Activated naive CD8-positive, alpha-beta T cell (primary cell): ENCODE measurements around the gene MED1.
"Not testable (repeated sequence)": the region's sequence is repeated elsewhere in the genome, so short reads cannot be mapped to it uniquely, and the experiment has no call there.

ENCODE experiments used
- H3K27ac Mint-ChIP-seq: one replicate; pipeline ENCODE4 v1.8.0; 2021; ENCODE audit warnings: mixed read lengths
- H3K27me3 Mint-ChIP-seq: one replicate; pipeline ENCODE4 v1.8.0; 2021; ENCODE audit warnings: mixed read lengths
- H3K36me3 Mint-ChIP-seq: one replicate; pipeline ENCODE4 v1.8.0; 2021; ENCODE audit warnings: mixed read lengths
- H3K4me1 Mint-ChIP-seq: one replicate; pipeline ENCODE4 v1.8.0; 2021; ENCODE audit warnings: low read depth, mixed read lengths
- H3K4me3 Mint-ChIP-seq: one replicate; pipeline ENCODE4 v1.8.0; 2021; ENCODE audit warnings: mild to moderate bottlenecking, mixed read lengths
- H3K9me3 Mint-ChIP-seq: one replicate; pipeline ENCODE4 v1.8.0; 2021; ENCODE audit warnings: low read depth, mixed read lengths

Gene MED1

GRCh38 chr17:39461113-39461925, 10.3 kb upstream of the MED1 start, which contains the start of gene CDK12:
CDK12 (plus strand) TSS chr17:39461486; CDS start chr17:39462072, 586 bp downstream.
- Mint-ChIP-seq H3K9me3 (no peaks in the 10 kb centered on the region), H3K4me3 (peak within 1 kb of the TSS; percentile 95), H3K27ac (peak within 1 kb of the TSS; percentile 97), H3K4me1 (peaks cover 27% of the 10 kb centered on the region), H3K36me3 (no peaks in the 10 kb centered on the region), H3K27me3 (no peaks in the 10 kb centered on the region)

- H3K27me3 Mint-ChIP-seq = no peaks in the 10 kb centered on the region
- H3K4me3 Mint-ChIP-seq = no peak overlapping the region
- H3K9me3 Mint-ChIP-seq = no peaks in the 10 kb centered on the region
- no peaks in the 10 kb centered on the region for H3K36me3 Mint-ChIP-seq
- H3K27ac Mint-ChIP-seq = no peak overlapping the region
- H3K4me1 Mint-ChIP-seq = peaks cover 12% of the 10 kb centered on the region
Observed at GRCh38 chr17:39455919-39456318, 4.9 kb upstream of the MED1 start.

DNA sequence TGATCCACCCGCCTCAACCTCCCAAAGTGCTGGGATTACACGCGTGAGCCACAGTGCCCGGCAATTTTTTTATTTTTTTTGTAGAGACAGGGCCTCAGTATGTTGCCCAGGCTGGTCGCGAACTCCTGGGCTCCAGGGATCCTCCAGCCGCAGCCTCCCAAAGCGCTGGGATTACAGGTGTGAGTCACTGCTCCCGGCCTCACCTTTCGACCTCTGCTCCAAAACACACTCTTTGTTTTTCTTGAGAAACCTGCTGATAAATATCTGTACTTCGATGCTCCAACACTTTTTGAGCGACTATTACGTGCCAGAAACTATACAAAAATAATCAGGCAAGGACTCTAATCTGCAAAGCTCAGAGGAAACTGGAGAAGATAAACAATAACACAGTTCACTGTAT, 1.0 kb downstream of the MED1 start:
- Mint-ChIP-seq H3K27me3 (no peaks in the 10 kb centered on the region), H3K36me3 (peaks cover 3% of the 10 kb centered on the region), H3K4me1 (peaks cover 31% of the 10 kb centered on the region), H3K4me3 (peak overlapping the region; percentile 98), H3K27ac (peak overlapping the region; percentile 99), H3K9me3 (no peaks in the 10 kb centered on the region)

GRCh38 chr17:39447561-39447960, 3.5 kb downstream of the MED1 start:
- Mint-ChIP-seq H3K4me3 (no peak overlapping the region), H3K36me3 (peaks cover 7% of the 10 kb centered on the region), H3K27ac (no peak overlapping the region), H3K4me1 (peaks cover 38% of the 10 kb centered on the region), H3K9me3 (no peaks in the 10 kb centered on the region), H3K27me3 (no peaks in the 10 kb centered on the region)

- H3K9me3 Mint-ChIP-seq = no peaks in the 10 kb centered on the region
- no peaks in the 10 kb centered on the region for H3K27me3 Mint-ChIP-seq
- H3K27ac Mint-ChIP-seq = no peak overlapping the region
- H3K4me1 Mint-ChIP-seq = peaks cover 21% of the 10 kb centered on the region
- no peak overlapping the region for H3K4me3 Mint-ChIP-seq
- H3K36me3 Mint-ChIP-seq = peaks cover 9% of the 10 kb centered on the region
Observed at GRCh38 chr17:39443326-39443725, 7.7 kb downstream of the MED1 start.

DNA sequence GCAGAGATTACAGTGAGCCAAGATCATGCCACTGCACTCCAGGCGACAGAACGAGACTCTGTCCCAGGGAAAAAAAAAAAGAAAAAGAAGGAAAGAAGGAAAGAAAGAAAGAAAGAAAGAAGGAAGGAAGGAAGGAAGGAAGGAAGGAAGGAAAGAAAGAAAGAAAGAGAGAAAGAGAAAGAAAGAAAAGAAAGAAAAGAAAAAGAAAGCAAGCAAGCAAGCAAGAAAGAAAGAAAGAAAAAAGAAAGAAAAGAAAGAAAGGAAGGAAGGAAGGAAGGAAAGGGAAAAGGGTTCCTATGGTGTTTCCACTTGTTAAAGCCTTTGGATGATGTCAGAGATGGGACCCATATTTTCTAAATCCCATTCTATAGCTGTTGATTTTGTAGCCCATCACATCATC, 11.2 kb downstream of the MED1 start:
- not testable (repeated sequence) for H3K27me3 Mint-ChIP-seq, H3K9me3 Mint-ChIP-seq, H3K27ac Mint-ChIP-seq, H3K36me3 Mint-ChIP-seq, H3K4me3 Mint-ChIP-seq
- peaks cover 12% of the 10 kb centered on the region for H3K4me1 Mint-ChIP-seq

GRCh38 chr17:39429600-39429999, 21.5 kb downstream of the MED1 start:
- H3K27me3 Mint-ChIP-seq = no peaks in the 10 kb centered on the region
- peaks cover 7% of the 10 kb centered on the region for H3K36me3 Mint-ChIP-seq
- H3K9me3 Mint-ChIP-seq = no peaks in the 10 kb centered on the region
- no peak overlapping the region for H3K27ac Mint-ChIP-seq
- no peaks in the 10 kb centered on the region for H3K4me1 Mint-ChIP-seq
- H3K4me3 Mint-ChIP-seq = no peak overlapping the region

- H3K36me3 Mint-ChIP-seq = no peaks in the 10 kb centered on the region
- no peak overlapping the region for H3K4me3 Mint-ChIP-seq
- no peak overlapping the region for H3K27ac Mint-ChIP-seq
- no peaks in the 10 kb centered on the region for H3K27me3 Mint-ChIP-seq
- no peaks in the 10 kb centered on the region for H3K9me3 Mint-ChIP-seq
- no peaks in the 10 kb centered on the region for H3K4me1 Mint-ChIP-seq
Observed at GRCh38 chr17:39416141-39416540, 34.9 kb downstream of the MED1 start.

GRCh38 chr17:39410279-39410678, 40.8 kb downstream of the MED1 start:
- H3K27ac Mint-ChIP-seq = no peak overlapping the region
- no peak overlapping the region for H3K4me3 Mint-ChIP-seq
- no peaks in the 10 kb centered on the region for H3K9me3 Mint-ChIP-seq
- H3K36me3 Mint-ChIP-seq = peaks cover 5% of the 10 kb centered on the region
- H3K27me3 Mint-ChIP-seq = no peaks in the 10 kb centered on the region
- H3K4me1 Mint-ChIP-seq = peaks cover 14% of the 10 kb centered on the region

- Mint-ChIP-seq H3K4me1 (peaks cover 29% of the 10 kb centered on the region), H3K4me3 (no peak overlapping the region), H3K27ac (no peak overlapping the region)
Observed at GRCh38 chr17:39408360-39408759, 42.7 kb downstream of the MED1 start.

DNA sequence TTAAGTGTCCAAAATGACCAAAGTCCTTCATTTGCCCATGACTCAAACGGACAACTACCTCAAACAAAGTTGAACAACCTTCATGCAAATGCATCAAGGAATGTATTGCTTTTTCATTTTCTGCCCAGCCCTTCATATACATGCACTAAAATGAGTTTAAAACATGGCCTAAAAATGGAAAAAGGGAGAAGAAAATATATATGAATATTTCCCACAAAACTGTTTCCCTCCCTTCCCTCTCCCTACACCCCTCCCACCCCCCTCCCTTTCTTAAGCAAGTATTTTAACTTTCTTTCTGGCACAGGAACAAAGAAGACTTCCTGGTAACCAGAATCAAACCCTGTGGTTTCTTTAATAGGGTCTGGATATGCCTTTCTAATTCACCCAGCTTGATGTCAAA, 44.1 kb downstream of the MED1 start:
- H3K4me1 Mint-ChIP-seq = peaks cover 35% of the 10 kb centered on the region
- peak overlapping the region; percentile 23 for H3K4me3 Mint-ChIP-seq
- H3K36me3 Mint-ChIP-seq = peaks cover 5% of the 10 kb centered on the region
- H3K27me3 Mint-ChIP-seq = no peaks in the 10 kb centered on the region
- H3K27ac Mint-ChIP-seq = peak overlapping the region; percentile 77
- no peaks in the 10 kb centered on the region for H3K9me3 Mint-ChIP-seq

More at GRCh38 chr17:39408360-39408759, 42.7 kb downstream of the MED1 start:
- Mint-ChIP-seq H3K27me3 (no peaks in the 10 kb centered on the region), H3K36me3 (peaks cover 5% of the 10 kb centered on the region), H3K9me3 (no peaks in the 10 kb centered on the region)

GRCh38 chr17:39405436-39405835, 45.6 kb downstream of the MED1 start:
- H3K9me3 Mint-ChIP-seq = no peaks in the 10 kb centered on the region
- peaks cover 5% of the 10 kb centered on the region for H3K36me3 Mint-ChIP-seq
- no peaks in the 10 kb centered on the region for H3K27me3 Mint-ChIP-seq
- peak overlapping the region; percentile 71 for H3K4me3 Mint-ChIP-seq
- peaks cover 39% of the 10 kb centered on the region for H3K4me1 Mint-ChIP-seq
- peak overlapping the region; percentile 91 for H3K27ac Mint-ChIP-seq

- Mint-ChIP-seq H3K27ac (peak overlapping the region; percentile 91), H3K4me3 (peak overlapping the region; percentile 71), H3K4me1 (peaks cover 46% of the 10 kb centered on the region), H3K27me3 (no peaks in the 10 kb centered on the region), H3K36me3 (peaks cover 1% of the 10 kb centered on the region), H3K9me3 (no peaks in the 10 kb centered on the region)
Observed at GRCh38 chr17:39404542-39405378, 46.3 kb downstream of the MED1 start.

GRCh38 chr17:39402890-39403605, 48.0 kb downstream of the MED1 start:
- no peaks in the 10 kb centered on the region for H3K36me3 Mint-ChIP-seq
- H3K27me3 Mint-ChIP-seq = no peaks in the 10 kb centered on the region
- H3K4me1 Mint-ChIP-seq = peaks cover 57% of the 10 kb centered on the region
- H3K9me3 Mint-ChIP-seq = no peaks in the 10 kb centered on the region
- H3K27ac Mint-ChIP-seq = peak overlapping the region; percentile 90
- H3K4me3 Mint-ChIP-seq = peak overlapping the region; percentile 96
